Left lung (tissue), 10 donors: ENCODE measurements around the gene MBNL3. TPM values are rescaled to one million over a fixed set of nuclear protein-coding genes. Genes with fewer than 3 reads are reported as not detected.

Experiments used
- ATAC-seq: fragments of 200-7000 bp; cut with Tn5 transposase; one replicate; pipeline ENCODE4 v1.9.1; 2020; ENCODE audit warnings: moderate library complexity
- DNase-seq, 4 donors: peaks; one replicate each; pipeline ENCODE4 v3.0.0-alpha.2; 2013 to 2020
- H3K27ac ChIP-seq, 2 donors: fragments of 200-600 bp; sonication (generic) in 1 of 2; one replicate each; pipeline versions ENCODE4 v1.5.0 to v1.8.0; 2020 to 2021
- H3K27me3 ChIP-seq, 2 donors: fragments of 200-600 bp; sonication (generic) in 1 of 2; one replicate each; pipeline versions ENCODE4 v1.5.0 to v1.8.0; 2020 to 2021
- H3K36me3 ChIP-seq, 2 donors: fragments of 200-600 bp; sonication (generic) in 1 of 2; one replicate each; pipeline versions ENCODE4 v1.5.0 to v1.8.0; 2020 to 2021
- H3K4me1 ChIP-seq, 2 donors: fragments of 200-600 bp; one replicate each; pipeline ENCODE4 v1.8.0; 2021
- H3K4me3 ChIP-seq, 2 donors: fragments of 200-600 bp; sonication (generic) in 1 of 2; one replicate each; pipeline versions ENCODE4 v1.5.0 to v1.8.0; 2020 to 2021; ENCODE audit warnings: mild to moderate bottlenecking in 1 of 2
- H3K9me3 ChIP-seq, 2 donors: fragments of 200-600 bp; sonication (generic) in 1 of 2; one replicate each; pipeline versions ENCODE4 v1.5.0 to v1.8.0; 2020 to 2021
- CTCF ChIP-seq, 2 donors: fragments of 200-600 bp; sonication (generic) in 1 of 2; IDR thresholded peaks; one replicate each; pipeline versions ENCODE4 v1.5.0 to v1.8.0; 2021; ENCODE audit warnings: antibody characterized with exemption in 2 of 2
- intact Hi-C, 2 donors: fragments of 100-400 bp; cut with DNase I; formaldehyde crosslinking; loops; one replicate each; pipeline versions ENCODE4 v1.11.2 to v1.14.2; 2022
- polyA plus RNA-seq, 6 donors: library from polyadenylated mRNA; unstranded; fragments of 120-200 nt; gene quantifications; one replicate each; pipeline ENCODE4 v1.2.1, GENCODE V29; 2013; ENCODE audit not compliant: insufficient read length in 6 of 6
- total RNA-seq, 2 donors: library from RNA; stranded (reverse); fragmentation: NEBNext Ultra II Directional; extraction: Animal tissue kit (Norgen Biotek cat#: 25700); gene quantifications; one replicate each; pipeline ENCODE4 v1.2.1, GENCODE V29; 2021
- donor health status: DM: no; HTN: yes; CAD: no.
- donor health status: DM: no; HTN: no; CAD: no.

The MBNL3 gene
- total and polyA plus RNA-seq, 8 donors, result 17.9 to 22.6 (median 20.6) TPM

- H3K36me3 ChIP-seq, result no peaks in the 10 kb centered on the region
- no peak overlapping the region for H3K4me3 ChIP-seq
- peaks cover 0 to 8% of the 10 kb centered on the region in 2 donors for H3K27me3 ChIP-seq
- ATAC-seq, result no peak
- TF ChIP-seq CTCF (IDR thresholded peaks at IDR 0.05), result no peak
- H3K9me3 ChIP-seq, result no peaks in the 10 kb centered on the region
- no peak overlapping the region for H3K27ac ChIP-seq
- DNase-seq, result no peak
- intact Hi-C loops, result no loop called here
- H3K4me1 ChIP-seq, result no peaks in the 10 kb centered on the region
These were observed 95.8 kb downstream of the MBNL3 start for GRCh38 chrX:132393085-132393484.

GRCh38 chrX:132390792-132391191 lies 98.0 kb downstream of the MBNL3 start:
- no peak overlapping the region for H3K27ac ChIP-seq
- intact Hi-C loops, result no loop called here
- no peak overlapping the region for H3K4me3 ChIP-seq
- no peaks in the 10 kb centered on the region for H3K36me3 ChIP-seq
- no peak for TF ChIP-seq CTCF (IDR thresholded peaks at IDR 0.05)
- DNase-seq, result no peak
- H3K27me3 ChIP-seq, result peaks cover 0 to 8% of the 10 kb centered on the region in 2 donors
- no peaks in the 10 kb centered on the region for H3K4me1 ChIP-seq
- no peak for ATAC-seq
- H3K9me3 ChIP-seq, result no peaks in the 10 kb centered on the region

- Histone ChIP-seq H3K36me3 (no peaks in the 10 kb centered on the region), H3K4me3 (no peak overlapping the region), H3K4me1 (no peaks in the 10 kb centered on the region), H3K9me3 (no peaks in the 10 kb centered on the region), H3K27ac (no peak overlapping the region), H3K27me3 (peaks cover 0 to 8% of the 10 kb centered on the region in 2 donors)
- intact Hi-C loops, result no loop called here
- no peak for TF ChIP-seq CTCF (IDR thresholded peaks at IDR 0.05)
- no peak for ATAC-seq
- no peak for DNase-seq
These were observed 99.4 kb downstream of the MBNL3 start for GRCh38 chrX:132389480-132389879.

GRCh38 chrX:132388371-132388770 lies 100.5 kb downstream of the MBNL3 start:
- intact Hi-C loops, result no loop called here
- DNase-seq (no peak), ATAC-seq (no peak)

GRCh38 chrX:132384301-132384700 lies 104.5 kb downstream of the MBNL3 start:
- Histone ChIP-seq H3K27me3 (peaks cover 0 to 5% of the 10 kb centered on the region in 2 donors), H3K27ac (no peak overlapping the region), H3K36me3 (no peaks in the 10 kb centered on the region), H3K9me3 (no peaks in the 10 kb centered on the region), H3K4me1 (no peaks in the 10 kb centered on the region), H3K4me3 (no peak overlapping the region)
- ATAC-seq (no peak), DNase-seq (no peak)
- intact Hi-C loops, result no loop called here
- no peak for TF ChIP-seq CTCF (IDR thresholded peaks at IDR 0.05)

More at GRCh38 chrX:132388371-132388770, 100.5 kb downstream of the MBNL3 start:
- H3K36me3 ChIP-seq, result no peaks in the 10 kb centered on the region
- H3K27ac ChIP-seq, result no peak overlapping the region
- H3K4me3 ChIP-seq, result no peak overlapping the region
- TF ChIP-seq CTCF (IDR thresholded peaks at IDR 0.05), result no peak
- no peaks in the 10 kb centered on the region for H3K4me1 ChIP-seq
- peaks cover 0 to 8% of the 10 kb centered on the region in 2 donors for H3K27me3 ChIP-seq
- no peaks in the 10 kb centered on the region for H3K9me3 ChIP-seq
